LNCaP clone FGC (cell line): Measurements from ENCODE around the gene RANBP3.

Experiments
- DNase-seq: peaks from one replicate; pipeline ENCODE4 v3.0.0-alpha.2; 2011; ENCODE audit warnings: low read depth
- H3K4me3 ChIP-seq: 2 replicates; pipeline ENCODE4 v1.5.1; 2011; ENCODE audit warnings: mild to moderate bottlenecking, low read depth, low read length, control low read depth
- CTCF ChIP-seq: IDR thresholded peaks from 2 replicates; pipeline ENCODE4 v1.5.1; 2012; ENCODE audit warnings: mild to moderate bottlenecking; ENCODE audit not compliant: control insufficient read depth, insufficient read depth; ENCODE audit errors: extremely low read depth

Gene RANBP3

GRCh38 chr19:6005321-6006069, 27.6 kb upstream of the RANBP3 start:
- TF ChIP-seq CTCF, result no peak
- no peak for DNase-seq
- H3K4me3 ChIP-seq, result no peak overlapping the region

- no peak for DNase-seq
- TF ChIP-seq CTCF, result no peak
- H3K4me3 ChIP-seq, result no peak overlapping the region
These were observed 26.0 kb upstream of the RANBP3 start for GRCh38 chr19:6003976-6004375.

- DNase-seq, result no peak
- no peak overlapping the region for H3K4me3 ChIP-seq
- TF ChIP-seq CTCF, result no peak
These were observed 24.7 kb upstream of the RANBP3 start for GRCh38 chr19:6002591-6002990.

- no peak for DNase-seq
- no peak for TF ChIP-seq CTCF
- no peak overlapping the region for H3K4me3 ChIP-seq
These were observed 22.4 kb upstream of the RANBP3 start for GRCh38 chr19:6000228-6000847.

- no peak for TF ChIP-seq CTCF
- no peak for DNase-seq
- no peak overlapping the region for H3K4me3 ChIP-seq
These were observed 21.8 kb upstream of the RANBP3 start for GRCh38 chr19:5999693-6000092.

- DNase-seq, result no peak
- H3K4me3 ChIP-seq, result no peak overlapping the region
- peak; percentile 26 for TF ChIP-seq CTCF
These were observed 19.4 kb upstream of the RANBP3 start for GRCh38 chr19:5997371-5997770.
